Endothelial cell of umbilical vein (primary cell): ENCODE measurements around the gene RNGTT. TPM values are rescaled to one million over a fixed set of nuclear protein-coding genes. Genes with fewer than 3 reads are reported as not detected.

Source experiments
- BruUV-seq: library from RNA; stranded (reverse); fragments of 400-500 nt; replicated peaks from 2 replicates; lab custom pipeline; 2021; lab: Mats Ljungman, UMichigan
- CTCF ChIA-PET: fragments of 300-600, 350-600 bp; sonication (Branson Sonifier 250); formaldehyde crosslinking; loops from one replicate; lab custom pipeline; 2021; ENCODE audit warnings: antibody characterized with exemption, inconsistent platforms; lab: Charles Lee
- POLR2A ChIA-PET: fragments of 300-600, 350-600 bp; sonication (Branson Sonifier 250); formaldehyde crosslinking; loops from one replicate; lab custom pipeline; 2021; ENCODE audit warnings: antibody characterized with exemption, inconsistent platforms; lab: Charles Lee
- DNase-seq: peaks from one replicate; pipeline ENCODE4 v3.0.0-alpha.2; 2011; ENCODE audit warnings: low read depth, low spot score
- FAIRE-seq: peaks from 2 replicates; lab custom pipeline; 2011; peaks lifted over from hg19 to GRCh38; lab: Jason Lieb, UNC
- H2AFZ ChIP-seq: 2 replicates; pipeline ENCODE4 v1.6.0; 2012; ENCODE audit warnings: low read depth, low read length, control low read depth, inconsistent platforms
- H3K27ac ChIP-seq: 2 replicates; pipeline ENCODE4 v1.5.1; 2011; ENCODE audit warnings: low read depth, mild to moderate bottlenecking, control low read depth, low read length, moderate library complexity; ENCODE audit not compliant: insufficient read depth
- H3K27me3 ChIP-seq, 2 experiments: 2 replicates each; pipeline versions ENCODE4 v1.6.0 to v1.6.1; 2011; ENCODE audit warnings: low read length in 2 of 2, mixed read lengths in 1 of 2; ENCODE audit not compliant: control insufficient read depth in 2 of 2, insufficient read depth in 2 of 2
- H3K36me3 ChIP-seq, 2 experiments: 2 replicates in 1 of 2; 3 replicates in 1 of 2; pipeline ENCODE4 v1.5.1; 2011; ENCODE audit warnings: low read length in 2 of 2, mild to moderate bottlenecking in 1 of 2, moderate library complexity in 1 of 2; ENCODE audit not compliant: control insufficient read depth in 2 of 2, insufficient read depth in 2 of 2; ENCODE audit errors: extremely low read depth in 1 of 2
- H3K4me1 ChIP-seq: 3 replicates; pipeline ENCODE4 v1.5.1; 2011; ENCODE audit warnings: mild to moderate bottlenecking, low read length; ENCODE audit not compliant: control insufficient read depth, insufficient read depth; ENCODE audit errors: extremely low read depth
- H3K4me2 ChIP-seq: 2 replicates; pipeline ENCODE4 v1.6.1; 2011; ENCODE audit warnings: low read length, control low read depth, mixed read lengths; ENCODE audit not compliant: insufficient read depth
- H3K4me3 ChIP-seq, 3 experiments: fragments of 200-600 bp in 1 of 3; sonication (generic), shearing (Covaris generic) in 1 of 3; replicated peaks in 1 of 3; 2 replicates each; pipeline ENCODE4 v1.5.1; 2011 to 2016; ENCODE audit warnings: control low read depth in 3 of 3, low read length in 3 of 3, mild to moderate bottlenecking in 2 of 3, inconsistent platforms in 1 of 3, low read depth in 1 of 3, moderate library complexity in 1 of 3; ENCODE audit not compliant: insufficient read depth in 1 of 3
- H3K79me2 ChIP-seq: 2 replicates; pipeline ENCODE4 v1.6.0; 2012; ENCODE audit warnings: low read length, inconsistent platforms; ENCODE audit not compliant: control insufficient read depth, insufficient read depth
- H3K9ac ChIP-seq: replicated peaks from 2 replicates; pipeline ENCODE3; 2011; ENCODE audit warnings: low read length, control low read depth; ENCODE audit not compliant: insufficient read depth; ENCODE audit errors: extremely low read depth
- H3K9me1 ChIP-seq: replicated peaks from 3 replicates; pipeline ENCODE4 v1.6.0; 2011; ENCODE audit warnings: mild to moderate bottlenecking, low read length; ENCODE audit not compliant: control insufficient read depth, insufficient read depth; ENCODE audit errors: extremely low read depth
- H3K9me3 ChIP-seq: replicated peaks from 2 replicates; pipeline ENCODE4 v1.5.1; 2012; ENCODE audit warnings: low read length, inconsistent platforms; ENCODE audit not compliant: control insufficient read depth, insufficient read depth
- H4K20me1 ChIP-seq: replicated peaks from 2 replicates; pipeline ENCODE3; 2011; ENCODE audit warnings: mild to moderate bottlenecking, low read length; ENCODE audit not compliant: control insufficient read depth, insufficient read depth; ENCODE audit errors: extremely low read depth
- CTCF ChIP-seq, 2 donors: IDR thresholded peaks; 1 replicate in 1 of 2; 2 replicates in 1 of 2; pipeline ENCODE4 v1.5.1; 2011; ENCODE audit warnings: low read length in 2 of 2, mild to moderate bottlenecking in 2 of 2, moderate library complexity in 2 of 2, control low read depth in 1 of 2, inconsistent platforms in 1 of 2, low read depth in 1 of 2; ENCODE audit not compliant: insufficient read depth in 1 of 2; ENCODE audit errors: extremely low read depth in 1 of 2
- EZH2 ChIP-seq: IDR thresholded peaks from 2 replicates; pipeline ENCODE4 v1.6.1; 2012; ENCODE audit warnings: borderline replicate concordance, low read depth, mild to moderate bottlenecking, moderate library complexity, low read length, inconsistent platforms; ENCODE audit not compliant: severe bottlenecking
- FOS ChIP-seq: IDR thresholded peaks from 2 replicates; pipeline ENCODE4 v1.6.1; 2011; ENCODE audit warnings: mild to moderate bottlenecking, low read length, moderate library complexity, borderline replicate concordance; ENCODE audit not compliant: insufficient read depth
- GATA2 ChIP-seq: IDR thresholded peaks from 2 replicates; pipeline ENCODE4 v1.7.0; 2011; ENCODE audit warnings: low read depth, mild to moderate bottlenecking, moderate library complexity, mixed read lengths, low read length; ENCODE audit not compliant: insufficient read length, insufficient read depth
- JUN ChIP-seq: IDR thresholded peaks from 2 replicates; pipeline ENCODE4 v1.6.1; 2011; ENCODE audit warnings: borderline replicate concordance, low read depth; ENCODE audit not compliant: insufficient read length, insufficient read depth
- MAX ChIP-seq: IDR thresholded peaks from 2 replicates; pipeline ENCODE4 v1.6.1; 2011; ENCODE audit not compliant: insufficient read depth, insufficient read length
- MYC ChIP-seq: IDR thresholded peaks from one replicate; pipeline ENCODE4 v1.6.1; 2011; ENCODE audit warnings: mild to moderate bottlenecking, low read depth, low read length
- POLR2A ChIP-seq: IDR thresholded peaks from 2 replicates; pipeline ENCODE4 v1.6.1; 2012; ENCODE audit warnings: low read depth, mild to moderate bottlenecking, control low read depth, low read length
- POLR2AphosphoS5 ChIP-seq: IDR thresholded peaks from 2 replicates; pipeline ENCODE4 v1.6.1; 2012; ENCODE audit warnings: low read depth, mild to moderate bottlenecking, control low read depth, low read length, moderate library complexity; ENCODE audit not compliant: insufficient read depth
- dilution Hi-C: fragments of 300-500 bp; cut with MboI; formaldehyde crosslinking; loops from one replicate; pipeline ENCODE4 v1.15.0; 2019; ENCODE audit warnings: low sequenced_read_pairs; ENCODE audit not compliant: extremely low pct_ligation_motif_present
- intact Hi-C: fragments of 100-400 bp; cut with micrococcal nuclease; formaldehyde crosslinking; loops from one replicate; pipeline ENCODE4 v1.10.0; 2022
- polyA plus RNA-seq, 4 experiments: library from polyadenylated mRNA; depleted of rRNA in 3 of 4; stranded (reverse) in 3 of 4; unstranded in 1 of 4; fragments of >200 nt; gene quantifications; 2 replicates each; pipeline versions ENCODE4 v1.2.1 to v1.2.3, GENCODE V29; 2011 to 2012; ENCODE audit warnings: missing spikeins in 1 of 4
- total RNA-seq: library from RNA; stranded (reverse); gene quantifications from 2 replicates; pipeline ENCODE4 v1.2.3, GENCODE V29; 2021

The RNGTT gene
- total and polyA plus RNA-seq, 2 donors (not counting 3 experiments of a cell fraction or from before 2014, with no cell fraction given) = 2.1 to 13.1 TPM

GRCh38 chr6:89007209-89008000 is 44.0 kb upstream of the RNGTT start:
- H3K27ac ChIP-seq = no peak overlapping the region
- H3K9me1 ChIP-seq = no peaks in the 10 kb centered on the region
- H3K9me3 ChIP-seq = no peaks in the 10 kb centered on the region
- no peak overlapping the region for H3K4me2 ChIP-seq
- H3K4me3 ChIP-seq = no peak overlapping the region
- no peaks in the 10 kb centered on the region for H3K36me3 ChIP-seq
- H3K79me2 ChIP-seq = no peaks in the 10 kb centered on the region
- FAIRE-seq = no peak
- ChIA-PET POLR2A (no interaction called here), CTCF (no interaction called here)
- H3K27me3 ChIP-seq = peaks cover 2 to 3% of the 10 kb centered on the region in 2 experiments
- TF ChIP-seq FOS (no peak), POLR2AphosphoS5 (no peak), MAX (no peak), JUN (no peak), EZH2 (no peak), MYC (no peak), POLR2A (no peak), CTCF (IDR thresholded peaks at IDR 0.05; ENCODE audit: extremely low read depth in 1 of 2, insufficient read depth in 1 of 2, low read depth in 1 of 2, low read length in 2 of 2) (no peak), GATA2 (no peak)
- BruUV-seq = no TSS peak
- no peaks in the 10 kb centered on the region for H3K4me1 ChIP-seq
- dilution Hi-C loops = no loop called here
- intact Hi-C loops = no loop called here
- no peak overlapping the region for H3K9ac ChIP-seq
- H4K20me1 ChIP-seq = no peaks in the 10 kb centered on the region
- H2AFZ ChIP-seq = no peak overlapping the region
- no peak for DNase-seq
